Islet of Langerhans (tissue), 1 donor: ENCODE data around the gene WT1.
"Not testable (repeated sequence)": the region's sequence is repeated elsewhere in the genome, so short reads cannot be mapped to it uniquely, and the experiment has no call there.

Source experiments
- FAIRE-seq: peaks from one replicate; lab custom pipeline; 2011; peaks lifted over from hg19 to GRCh38; lab: Jason Lieb, UNC

WT1 gene

DNA sequence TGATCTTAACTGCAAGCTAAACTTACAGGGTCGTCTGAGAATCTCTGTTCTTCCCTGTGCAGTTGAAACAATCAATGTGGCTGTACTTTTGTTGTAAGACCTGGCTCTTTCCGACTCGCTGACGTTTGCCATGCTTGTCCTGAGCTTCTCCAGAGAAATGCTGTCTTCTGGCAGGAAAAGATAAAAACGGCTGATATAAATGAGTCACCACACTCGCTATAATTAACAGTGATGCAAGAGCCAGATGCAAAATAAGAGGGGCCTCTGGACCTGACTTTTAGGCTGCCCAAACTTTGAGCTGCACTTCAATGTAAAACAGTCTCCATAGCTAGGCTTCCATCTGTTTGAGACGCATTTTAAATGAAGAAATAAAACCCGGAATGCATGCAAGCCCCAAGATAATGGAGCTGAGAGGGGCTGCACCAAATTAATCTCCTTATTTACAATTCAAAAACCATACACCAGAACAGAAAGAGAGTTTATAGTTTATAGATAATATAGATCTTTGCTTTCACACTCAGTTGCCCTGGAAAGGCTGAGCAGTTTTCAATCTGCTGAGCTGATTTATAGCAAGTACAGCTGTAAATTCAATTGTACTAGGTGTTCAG lies 48.5 kb downstream of the WT1 start:
- FAIRE-seq = no peak

DNA sequence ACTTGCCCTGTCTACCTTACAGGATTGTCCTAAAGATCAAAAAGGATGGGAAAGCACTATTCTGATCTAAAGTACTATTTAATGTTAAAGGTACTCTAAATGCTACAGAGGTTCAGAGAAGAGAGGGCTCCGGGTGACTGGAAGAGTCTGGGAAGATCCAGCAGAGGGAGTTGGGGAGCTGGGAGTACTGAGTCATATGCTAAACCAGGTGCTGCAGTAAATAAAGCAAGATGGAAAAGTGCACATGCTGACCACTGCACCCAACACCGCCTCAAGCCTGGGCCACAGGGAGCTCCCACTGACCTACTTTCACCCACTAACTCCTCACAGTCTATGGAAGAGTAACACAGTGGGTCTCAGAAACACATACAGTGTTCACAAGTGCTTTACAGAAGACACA lies 49.3 kb downstream of the WT1 start:
- FAIRE-seq = no peak

DNA sequence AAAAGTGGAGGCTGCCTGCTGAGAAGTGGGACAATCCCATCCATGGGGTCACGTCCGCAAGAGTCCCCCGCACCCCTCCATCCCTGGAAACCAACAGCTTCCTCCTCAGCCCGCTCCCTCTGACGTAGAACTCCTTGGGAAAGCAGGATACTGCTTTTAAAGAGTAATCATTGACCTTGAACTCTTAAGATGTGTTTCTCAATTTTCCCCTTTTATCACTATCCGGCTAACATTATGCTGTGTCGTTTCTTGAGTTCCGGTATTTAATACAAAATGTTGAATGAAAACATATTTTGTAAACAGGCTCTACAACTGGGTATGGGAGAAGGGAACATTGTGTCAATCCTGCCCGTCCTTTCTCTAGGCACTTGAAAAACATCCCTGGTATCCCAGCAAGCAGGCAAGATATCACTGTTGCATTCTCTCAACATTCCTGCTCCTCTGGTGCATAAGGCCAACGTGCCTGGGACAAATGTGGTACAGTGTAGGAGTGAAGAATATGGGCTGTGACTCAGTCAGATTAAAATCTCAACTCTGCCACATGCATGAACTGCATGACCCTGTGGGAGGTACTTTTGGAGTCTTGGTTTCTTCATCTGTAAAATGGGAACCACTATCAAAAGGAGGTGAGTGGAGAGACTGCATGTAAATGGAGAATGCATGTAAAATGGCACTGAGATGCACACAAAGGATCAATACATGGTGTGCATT lies 52.8 kb downstream of the WT1 start:
- FAIRE-seq = no peak

DNA sequence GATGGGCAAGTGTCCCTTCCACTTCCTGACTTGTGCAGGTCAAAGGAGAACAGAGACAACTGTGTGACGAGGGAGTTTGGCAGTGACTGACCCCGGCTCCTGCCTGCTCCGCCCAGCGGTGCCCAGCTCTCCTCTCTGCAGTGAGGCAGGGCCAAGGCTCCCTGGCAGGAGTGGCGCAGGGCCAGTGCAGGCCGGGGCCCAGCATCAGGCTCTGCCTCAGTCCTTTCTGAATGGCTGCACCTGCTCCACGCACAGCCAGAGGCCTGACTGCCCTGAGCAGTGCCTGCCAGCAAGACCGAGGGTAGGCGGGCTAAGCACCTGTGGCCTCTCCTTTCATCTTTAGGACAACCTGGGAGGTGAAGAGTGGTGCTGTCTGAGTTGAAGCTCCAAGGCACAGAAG lies 54.2 kb downstream of the WT1 start:
- no peak for FAIRE-seq

DNA sequence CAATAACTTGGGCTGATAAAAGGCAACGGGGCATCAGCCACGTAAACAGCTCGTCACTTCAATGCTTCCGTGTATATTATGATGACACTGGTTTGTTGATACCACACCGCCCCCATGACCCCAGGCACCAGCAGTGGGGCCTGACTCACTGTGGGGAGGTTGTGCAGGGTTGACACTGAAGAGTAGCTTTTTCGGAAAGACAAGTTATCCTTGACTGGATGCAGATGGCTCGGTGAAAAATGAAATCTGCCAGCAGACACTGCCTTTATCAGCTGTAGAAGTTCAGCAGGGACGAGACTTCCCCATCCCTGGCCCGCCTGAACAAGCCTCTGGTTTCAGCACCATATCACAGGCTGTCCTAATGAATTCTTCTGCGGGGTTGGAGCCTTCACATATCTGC lies 55.6 kb downstream of the WT1 start:
- FAIRE-seq = no peak

DNA sequence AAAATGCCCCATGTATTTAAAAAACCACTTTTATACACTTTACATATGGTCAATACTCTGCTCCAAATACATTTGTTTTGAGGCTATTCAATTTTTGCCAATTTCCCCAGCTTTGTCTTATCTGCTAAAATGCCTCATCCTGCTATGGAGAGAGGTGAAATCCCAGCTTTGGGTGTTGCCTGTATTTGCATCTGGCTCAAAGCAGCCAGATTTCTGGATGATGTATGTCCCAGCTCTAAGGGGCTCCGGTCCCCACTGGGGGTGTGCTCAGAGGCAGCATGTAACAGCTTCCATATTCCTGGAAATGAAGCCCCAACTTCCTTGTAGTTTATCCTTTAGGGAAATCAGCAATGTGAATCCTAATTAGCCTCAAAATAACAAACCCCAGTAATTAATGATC lies 59.5 kb downstream of the WT1 start:
- FAIRE-seq = no peak

DNA sequence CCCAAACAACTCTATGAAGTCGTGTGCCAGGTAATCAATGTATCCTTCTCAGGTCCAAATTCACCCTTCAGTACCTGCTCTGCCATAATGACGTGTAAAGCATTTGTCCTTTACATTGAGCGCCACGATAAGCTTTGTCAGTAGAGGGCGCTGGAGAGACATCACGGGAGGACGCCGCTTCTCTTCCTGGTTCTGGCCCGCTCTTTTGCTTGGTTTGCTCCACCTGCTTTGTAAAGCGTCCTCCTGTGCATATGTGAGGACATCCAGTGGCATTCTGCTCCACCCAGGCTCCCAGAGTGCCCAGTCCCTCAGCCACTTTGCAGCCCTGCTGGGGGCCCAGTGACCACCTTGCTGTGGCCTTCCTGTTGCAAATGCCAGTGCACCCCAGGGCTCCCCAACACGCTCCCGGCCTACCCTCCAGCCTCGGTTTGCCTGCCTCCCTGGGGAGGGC lies 61.1 kb downstream of the WT1 start:
- no peak for FAIRE-seq

DNA sequence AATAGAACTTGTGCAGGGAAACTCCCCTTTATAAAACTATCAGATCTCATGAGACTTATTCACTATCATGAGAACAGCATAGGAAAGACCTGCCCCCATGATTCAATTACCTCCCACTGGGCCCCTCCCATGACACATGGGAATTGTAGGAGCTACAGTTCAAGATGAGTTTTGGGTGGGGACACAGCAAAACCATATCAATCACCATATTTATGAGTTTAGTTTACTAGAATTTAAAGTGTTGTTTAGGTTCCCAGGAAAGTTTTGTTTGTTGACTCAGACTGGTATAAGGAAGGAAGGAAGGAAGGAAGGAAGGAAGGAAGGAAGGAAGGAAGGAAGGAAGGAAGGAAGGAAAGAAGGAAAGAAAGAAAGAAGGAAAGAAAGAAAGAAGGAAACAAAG lies 65.4 kb downstream of the WT1 start:
- FAIRE-seq = not testable (repeated sequence)

DNA sequence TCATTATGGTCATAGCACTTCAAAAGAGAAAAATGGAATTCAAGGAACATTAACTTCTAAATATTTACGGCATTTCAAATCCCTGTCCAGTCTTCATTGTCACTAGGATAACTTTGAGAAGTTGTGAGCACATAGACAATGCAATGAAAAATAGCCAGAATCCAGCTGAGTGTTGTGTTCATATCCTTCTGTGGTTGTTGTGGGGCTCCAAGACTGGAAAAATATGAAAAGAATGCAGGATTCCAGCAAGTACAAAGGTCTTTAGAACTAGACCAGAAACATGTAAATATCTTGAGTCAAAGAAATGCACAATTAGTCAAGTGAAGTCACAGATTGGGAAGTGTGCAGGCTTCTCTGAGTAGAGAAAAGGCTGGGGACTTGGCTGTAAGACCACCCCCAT lies 68.7 kb downstream of the WT1 start:
- FAIRE-seq = no peak

DNA sequence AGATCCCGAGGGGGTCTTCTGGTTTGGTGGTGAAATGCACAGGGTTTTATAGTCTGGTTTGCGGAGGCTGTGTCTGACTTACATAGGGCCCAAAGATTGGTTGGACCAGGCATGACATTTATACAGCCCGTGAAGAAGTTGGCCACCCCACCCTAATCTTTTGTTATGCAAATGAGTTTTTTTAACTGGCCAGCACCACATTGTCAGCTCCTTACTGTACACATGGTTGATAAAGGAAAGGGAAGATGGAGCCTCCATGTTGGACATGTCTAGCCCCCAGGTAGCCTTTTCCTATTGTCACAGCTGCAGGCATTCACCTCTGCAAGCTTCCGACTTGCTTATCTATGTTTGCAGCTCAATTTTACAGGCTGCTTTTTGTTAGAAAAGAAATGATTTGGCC lies 70.1 kb downstream of the WT1 start:
- no peak for FAIRE-seq

DNA sequence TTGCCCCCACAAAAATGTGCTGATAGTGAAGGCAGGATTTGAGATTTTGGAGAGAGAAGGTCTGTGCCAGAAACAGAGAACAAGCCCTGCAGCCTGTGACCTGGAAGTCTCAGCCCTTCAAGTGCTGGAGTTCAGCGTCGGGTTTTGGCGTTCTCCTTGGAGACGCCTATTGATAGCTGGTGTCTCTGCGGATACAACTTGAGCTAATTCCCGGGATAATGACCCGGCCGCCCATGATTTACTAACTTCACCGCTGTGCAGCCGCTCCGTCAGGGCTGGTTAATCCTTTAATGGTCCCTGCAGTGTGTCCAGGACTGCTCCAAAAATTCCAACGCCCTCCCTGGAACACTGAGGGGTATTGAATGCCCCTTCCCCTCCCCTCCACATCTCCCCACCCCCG lies 76.6 kb downstream of the WT1 start:
- FAIRE-seq = no peak

DNA sequence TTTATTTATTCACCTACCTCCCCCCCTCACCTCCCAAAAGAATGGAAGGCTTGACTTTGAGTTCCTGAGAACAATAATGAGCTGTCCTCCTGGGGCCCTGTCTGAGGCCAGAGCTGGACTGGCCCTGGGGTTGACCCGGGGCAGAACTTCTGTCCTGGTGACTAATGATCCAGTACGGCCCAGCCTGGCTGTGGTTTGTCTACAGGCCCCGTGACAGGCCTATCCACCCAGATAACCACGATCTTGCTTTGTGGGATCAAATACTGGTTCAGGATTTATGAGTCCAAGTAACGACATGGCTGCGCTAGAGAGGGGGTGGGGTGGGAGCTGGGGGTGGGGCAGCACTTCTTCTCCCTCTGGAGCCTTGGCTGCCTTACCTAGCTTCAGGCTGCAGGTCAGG lies 81.5 kb downstream of the WT1 start:
- no peak for FAIRE-seq

DNA sequence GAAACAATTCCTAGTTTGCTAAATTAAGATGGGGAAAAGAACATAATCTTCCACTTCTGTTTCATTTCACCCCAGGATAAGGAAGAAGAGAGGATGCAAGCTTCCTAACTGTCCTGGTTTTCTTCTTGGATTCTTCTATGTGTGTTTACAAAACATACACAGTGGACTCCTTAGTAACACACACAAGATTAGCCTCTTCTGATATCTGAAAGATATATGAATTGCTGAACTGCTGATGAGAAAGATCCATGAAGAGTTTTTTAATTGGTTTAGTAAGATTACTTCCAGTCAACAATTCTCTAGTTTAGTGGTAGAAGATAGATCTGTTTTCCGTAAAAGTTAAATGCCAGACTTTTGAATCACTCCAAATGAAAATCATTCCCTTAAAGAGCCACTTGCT lies 86.8 kb downstream of the WT1 start:
- no peak for FAIRE-seq

DNA sequence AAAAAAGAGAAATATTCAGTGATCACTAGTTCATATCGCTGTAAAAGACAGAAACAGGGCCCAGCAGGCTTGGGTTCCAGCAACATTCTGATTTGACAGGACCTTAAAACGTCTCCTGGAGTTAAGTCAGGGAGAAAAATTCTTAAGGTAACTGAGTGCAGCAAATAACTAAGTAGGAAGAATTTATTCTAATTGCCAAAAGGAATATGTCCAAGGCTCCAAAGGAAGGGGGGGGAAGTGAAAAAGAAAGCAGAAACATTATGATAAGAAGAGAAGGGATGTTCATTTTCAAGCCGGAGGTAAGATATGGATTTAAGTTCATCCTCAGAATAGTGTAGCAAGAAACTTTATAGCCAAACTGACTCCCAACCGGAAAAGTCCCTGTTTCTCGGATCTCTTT lies 90.4 kb downstream of the WT1 start:
- FAIRE-seq = no peak

DNA sequence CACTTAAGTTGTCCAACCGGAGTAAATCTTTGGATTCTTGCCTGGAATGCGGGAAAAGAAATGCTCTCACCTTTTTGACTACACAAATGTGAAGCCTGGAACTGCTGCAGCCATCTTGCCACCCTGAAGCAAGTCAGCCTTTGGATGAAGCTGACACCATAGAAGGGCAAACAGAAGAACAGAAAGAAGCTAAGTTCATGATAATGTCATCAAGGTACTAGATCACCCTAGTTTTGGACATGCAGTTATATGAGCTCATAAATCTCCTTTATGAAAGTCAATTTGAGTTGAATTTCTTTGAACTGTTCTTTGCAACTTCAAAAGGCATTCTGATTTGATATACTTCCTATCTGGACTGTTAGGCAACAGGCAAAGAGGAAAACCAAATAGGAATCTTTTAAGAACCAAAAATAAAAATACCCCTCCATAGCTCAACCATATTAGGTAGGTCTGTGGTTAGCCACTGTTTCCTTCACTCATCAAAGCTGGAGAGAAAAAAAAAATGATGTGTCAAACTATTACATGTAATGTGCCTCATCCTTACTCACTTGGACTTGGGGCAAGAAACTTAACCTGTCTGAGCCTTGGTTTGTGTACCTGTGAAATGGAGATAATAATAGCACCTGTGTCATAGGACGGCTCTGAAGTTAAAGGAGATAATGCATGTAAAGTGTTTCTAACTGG lies 91.9 kb downstream of the WT1 start:
- no peak for FAIRE-seq

DNA sequence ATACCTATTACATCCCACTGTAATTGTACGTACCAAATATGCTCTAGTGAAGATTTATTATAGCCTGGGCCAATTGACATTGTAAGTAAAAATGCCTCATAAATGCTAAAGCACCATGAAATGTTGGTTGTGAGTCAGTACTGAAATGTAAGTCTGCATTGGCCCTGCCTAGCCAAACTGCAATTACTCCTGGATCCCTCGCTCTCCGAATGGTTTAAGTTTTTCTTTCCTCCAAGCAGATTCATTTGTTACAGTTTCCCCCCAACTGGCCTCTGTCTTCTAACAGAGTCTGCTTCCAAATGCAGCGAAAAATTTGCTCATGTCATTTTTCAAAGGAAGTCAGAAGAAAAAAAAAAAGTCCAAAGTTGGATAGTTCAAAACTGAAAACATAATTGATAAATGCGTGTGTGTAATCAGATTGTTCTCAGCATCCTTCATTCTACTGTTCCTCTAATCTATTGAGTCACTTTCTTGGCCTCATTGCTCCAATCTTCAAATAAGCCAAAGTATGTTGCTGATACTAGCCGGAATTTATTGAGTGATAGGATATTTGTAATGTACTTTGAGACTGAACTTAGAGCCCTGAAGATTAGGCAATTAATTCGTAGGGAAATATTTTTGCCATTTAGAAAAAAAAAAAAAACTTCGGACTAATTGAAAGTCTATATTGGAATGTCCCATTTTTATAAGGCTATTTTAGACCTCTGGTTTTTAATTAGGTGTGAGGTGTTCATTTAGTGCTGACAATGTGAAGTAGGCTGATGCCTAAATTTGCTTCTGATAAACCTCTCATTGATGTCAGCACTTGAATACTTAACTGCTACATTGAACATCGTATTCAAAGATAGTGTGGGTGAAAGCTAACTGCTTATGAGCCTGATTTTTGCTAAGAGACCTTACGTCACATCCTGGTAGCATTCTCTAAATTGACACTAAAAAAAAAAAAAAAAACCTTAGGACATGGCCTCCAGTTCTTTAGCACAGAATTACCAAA lies 93.4 kb downstream of the WT1 start:
- no peak for FAIRE-seq

DNA sequence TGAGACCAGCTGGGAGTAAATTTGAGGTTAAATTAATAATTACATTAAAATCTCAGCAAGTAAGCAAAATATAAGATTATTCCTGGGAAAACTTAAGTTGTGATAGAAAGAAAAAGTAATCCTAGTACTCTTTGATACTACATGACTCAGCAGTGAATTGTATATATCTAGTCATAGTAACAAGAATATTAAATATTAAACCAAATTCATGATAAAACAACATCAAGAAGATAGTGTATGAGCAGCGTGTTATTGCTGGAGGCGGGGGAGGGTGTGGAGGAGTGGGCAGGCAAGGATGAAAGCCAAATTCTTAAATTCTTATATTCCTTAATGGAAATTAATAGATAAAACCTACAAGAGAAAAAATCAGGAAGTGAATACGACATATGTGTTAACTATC lies 95.2 kb downstream of the WT1 start:
- no peak for FAIRE-seq
